GM23338 (cell line): Measurements from ENCODE around the gene PRSS33. TPM values are rescaled to one million over a fixed set of nuclear protein-coding genes. Genes with fewer than 3 reads are reported as not detected.

Source experiments
- ATAC-seq: fragments of 200-7000 bp; cut with Tn5 transposase; 3 replicates; pipeline ENCODE4 v1.9.1; 2020
- DNase-seq: peaks from one replicate; pipeline ENCODE4 v3.0.0-alpha.2; 2015; ENCODE audit warnings: low spot score
- H2AFZ ChIP-seq: fragments of 200-600 bp; sonication (generic); 2 replicates; pipeline ENCODE4 v1.8.0; 2016; ENCODE audit warnings: antibody characterized with exemption, mild to moderate bottlenecking, moderate library complexity
- H3F3A ChIP-seq: fragments of 200-600 bp; sonication (generic); replicated peaks from 2 replicates; pipeline ENCODE4 v1.8.0; 2017; ENCODE audit warnings: antibody characterized with exemption, mixed run types, low read depth
- H3K27ac ChIP-seq: fragments of 200-600 bp; sonication (generic); 2 replicates; pipeline ENCODE4 v1.6.1; 2016; ENCODE audit warnings: low read depth
- H3K27me3 ChIP-seq: fragments of 200-600 bp; sonication (generic); 2 replicates; pipeline ENCODE4 v1.8.0; 2016; ENCODE audit warnings: mild to moderate bottlenecking, mixed run types, moderate library complexity; ENCODE audit not compliant: insufficient read depth
- H3K36me3 ChIP-seq: fragments of 200-600 bp; sonication (generic); 2 replicates; pipeline ENCODE4 v1.8.0; 2016; ENCODE audit warnings: mild to moderate bottlenecking; ENCODE audit not compliant: insufficient read depth
- H3K4me1 ChIP-seq: fragments of 200-600 bp; sonication (generic); 2 replicates; pipeline ENCODE4 v1.8.0; 2016; ENCODE audit warnings: mild to moderate bottlenecking, moderate library complexity; ENCODE audit not compliant: insufficient read depth
- H3K4me2 ChIP-seq: fragments of 200-600 bp; sonication (generic); 2 replicates; pipeline ENCODE4 v1.7.1; 2017; ENCODE audit warnings: mixed run types
- H3K4me3 ChIP-seq: fragments of 200-600 bp; sonication (generic); 2 replicates; pipeline ENCODE4 v1.6.1; 2016; ENCODE audit warnings: mixed run types
- H3K79me2 ChIP-seq: fragments of 200-600 bp; sonication (generic); replicated peaks from 2 replicates; pipeline ENCODE4 v1.8.0; 2017; ENCODE audit warnings: mild to moderate bottlenecking; ENCODE audit not compliant: insufficient read depth
- H3K9me2 ChIP-seq: fragments of 200-600 bp; sonication (generic); 2 replicates; pipeline ENCODE4 v1.8.0; 2017; ENCODE audit not compliant: insufficient read depth
- H4K20me1 ChIP-seq: fragments of 200-600 bp; sonication (generic); replicated peaks from 2 replicates; pipeline ENCODE4 v1.8.0; 2017; ENCODE audit warnings: mild to moderate bottlenecking; ENCODE audit not compliant: insufficient read depth
- H3K27ac Mint-ChIP-seq: 2 replicates; pipeline ENCODE4 v1.8.0; 2020; ENCODE audit warnings: inconsistent platforms, mild to moderate bottlenecking, moderate library complexity, mixed read lengths
- H3K27me3 Mint-ChIP-seq: 3 replicates; pipeline ENCODE4 v1.8.0; 2022; ENCODE audit warnings: low read depth, mild to moderate bottlenecking, moderate library complexity, mixed read lengths, inconsistent platforms; ENCODE audit not compliant: insufficient read depth, poor library complexity
- H3K36me3 Mint-ChIP-seq: 3 replicates; pipeline ENCODE4 v1.8.0; 2021; ENCODE audit warnings: low read depth, mild to moderate bottlenecking, inconsistent platforms, moderate library complexity, mixed read lengths
- H3K4me1 Mint-ChIP-seq: 3 replicates; pipeline ENCODE4 v1.8.0; 2020; ENCODE audit warnings: mild to moderate bottlenecking, inconsistent platforms, mixed read lengths
- H3K4me3 Mint-ChIP-seq: 3 replicates; pipeline ENCODE4 v1.8.0; 2021; ENCODE audit warnings: moderate library complexity, mild to moderate bottlenecking, inconsistent platforms, mixed read lengths
- H3K9me3 Mint-ChIP-seq: 3 replicates; pipeline ENCODE4 v1.8.0; 2020; ENCODE audit warnings: moderate library complexity, mild to moderate bottlenecking, inconsistent platforms, mixed read lengths
- CREB1 ChIP-seq: fragments of 250-450 bp; sonication (Bioruptor Pico); IDR thresholded peaks from 2 replicates; pipeline ENCODE4 v1.5.0; 2020; ENCODE audit warnings: low read depth, mild to moderate bottlenecking, moderate library complexity
- CTCF ChIP-seq, 2 experiments: fragments of 200-600 bp in 1 of 2; sonication (generic) in 1 of 2; conservative IDR thresholded peaks; 2 replicates each; pipeline versions ENCODE4 v1.5.1 to v1.6.1; 2016 to 2017; ENCODE audit warnings: antibody characterized with exemption in 2 of 2, low read depth in 2 of 2, mild to moderate bottlenecking in 2 of 2, moderate library complexity in 1 of 2
- ETS1 ChIP-seq: IDR thresholded peaks from 2 replicates; pipeline ENCODE4 v1.6.1; 2016; ENCODE audit warnings: antibody characterized with exemption
- EZH2phosphoT487 ChIP-seq: fragments of 200-600 bp; sonication (generic); IDR thresholded peaks from one replicate; pipeline ENCODE4 v1.8.1; 2018; ENCODE audit warnings: antibody characterized with exemption; ENCODE audit not compliant: unreplicated experiment
- NANOG ChIP-seq: IDR thresholded peaks from 2 replicates; pipeline ENCODE4 v1.6.1; 2016; ENCODE audit warnings: antibody characterized with exemption, borderline replicate concordance
- POLR2AphosphoS5 ChIP-seq: IDR thresholded peaks from 2 replicates; pipeline ENCODE4 v1.6.1; 2016; ENCODE audit warnings: antibody characterized with exemption, low read depth
- ZNF114 ChIP-seq: fragments of 250-450 bp; sonication (Bioruptor Pico); IDR thresholded peaks from 2 replicates; pipeline ENCODE4 v1.5.0; 2020; ENCODE audit warnings: mild to moderate bottlenecking, moderate library complexity
- ZNF331 ChIP-seq: fragments of 250-450 bp; sonication (Bioruptor Pico); IDR thresholded peaks from 2 replicates; pipeline ENCODE4 v1.5.0; 2020; ENCODE audit warnings: low read depth, mild to moderate bottlenecking, moderate library complexity
- ZNF462 ChIP-seq: fragments of 250-450 bp; sonication (Bioruptor Pico); IDR thresholded peaks from 2 replicates; pipeline ENCODE4 v1.5.0; 2020; ENCODE audit warnings: mild to moderate bottlenecking, moderate library complexity
- polyA plus RNA-seq: library from polyadenylated mRNA; unstranded; fragments of >200 nt; fragmentation: Nextera tagmentation; extraction: Ambion mirVana; gene quantifications from 2 replicates; pipeline ENCODE4 v1.2.1, GENCODE V29; 2016
- total RNA-seq: library from RNA; depleted of rRNA; stranded (reverse); fragments of >200 nt; shearing (Covaris generic); gene quantifications from 2 replicates; pipeline ENCODE4 v1.2.3, GENCODE V29; 2014

Gene PRSS33
- total and polyA plus RNA-seq, 2 experiments from 2014 or later, result 0.24 to 1.4 TPM

- H3K36me3 Mint-ChIP-seq, result peaks cover 100% of the 10 kb centered on the region
- H3K4me3 ChIP-seq, result no peak overlapping the region
- H3K79me2 ChIP-seq, result peaks cover 97% of the 10 kb centered on the region
- no peak for TF ChIP-seq CREB1 (CRISPR knock-in tag)
- no peak for TF ChIP-seq ZNF331 (CRISPR knock-in tag)
- TF ChIP-seq ETS1, result no peak
- no peak for TF ChIP-seq CTCF (conservative IDR thresholded peaks at IDR 0.05; ENCODE audit: low read depth in 2 of 2)
- no peak for TF ChIP-seq ZNF114 (CRISPR knock-in tag)
- H4K20me1 ChIP-seq, result peaks cover 46% of the 10 kb centered on the region
- H3K4me1 ChIP-seq, result no peaks in the 10 kb centered on the region
- peaks cover 39% of the 10 kb centered on the region for H3K9me2 ChIP-seq
- H2AFZ ChIP-seq, result no peak overlapping the region
- no peak overlapping the region; the same call in 2 of the 3 replicates for H3K4me3 Mint-ChIP-seq
- H3K36me3 ChIP-seq, result peaks cover 92% of the 10 kb centered on the region
- no peak for DNase-seq
- peaks cover 70% of the 10 kb centered on the region for H3F3A ChIP-seq
- no peak overlapping the region for H3K4me2 ChIP-seq
- peaks cover 51% of the 10 kb centered on the region for H3K27me3 Mint-ChIP-seq
- H3K4me1 Mint-ChIP-seq, result peaks cover 4% of the 10 kb centered on the region; the same call in 1 of the 3 replicates
- no peak overlapping the region for H3K27ac Mint-ChIP-seq
- no peak overlapping the region for H3K27ac ChIP-seq
- peaks cover 9% of the 10 kb centered on the region for H3K27me3 ChIP-seq
- peaks cover 56% of the 10 kb centered on the region for H3K9me3 Mint-ChIP-seq
- no peak for ATAC-seq
Observed at GRCh38 chr16:2761472-2761871, 25.9 kb downstream of the PRSS33 start.

GRCh38 chr16:2757344-2757743, 30.0 kb downstream of the PRSS33 start:
- peaks cover 6% of the 10 kb centered on the region for H3K27me3 ChIP-seq
- H3K79me2 ChIP-seq, result peaks cover 95% of the 10 kb centered on the region
- Mint-ChIP-seq H3K4me3 (no peak overlapping the region; the same call in 2 of the 3 replicates), H3K27me3 (peaks cover 25% of the 10 kb centered on the region), H3K4me1 (peaks cover 23% of the 10 kb centered on the region), H3K27ac (no peak overlapping the region; the same call in 1 of the 2 replicates), H3K36me3 (peaks cover 89% of the 10 kb centered on the region), H3K9me3 (peaks cover 15% of the 10 kb centered on the region)
- H3F3A ChIP-seq, result peaks cover 62% of the 10 kb centered on the region
- DNase-seq (no peak), ATAC-seq (no peak)
- H3K36me3 ChIP-seq, result peaks cover 52% of the 10 kb centered on the region
- H2AFZ ChIP-seq, result no peak overlapping the region
- peaks cover 6% of the 10 kb centered on the region for H3K9me2 ChIP-seq
- H3K27ac ChIP-seq, result no peak overlapping the region
- H3K4me1 ChIP-seq, result peaks cover 13% of the 10 kb centered on the region
- peaks cover 66% of the 10 kb centered on the region for H4K20me1 ChIP-seq
- no peak overlapping the region for H3K4me3 ChIP-seq
- H3K4me2 ChIP-seq, result no peak overlapping the region
- TF ChIP-seq CREB1 (CRISPR knock-in tag), result no peak
- TF ChIP-seq POLR2AphosphoS5, result no peak
- no peak for TF ChIP-seq ZNF114 (CRISPR knock-in tag)
- TF ChIP-seq NANOG, result no peak
- TF ChIP-seq ZNF462 (CRISPR knock-in tag), result no peak
- no peak for TF ChIP-seq EZH2phosphoT487
- no peak for TF ChIP-seq ETS1
